HT-29 (cell line): ENCODE results near the gene NBPF19. TPM values are rescaled to one million over a fixed set of nuclear protein-coding genes. Genes with fewer than 3 reads are reported as not detected.
"Not testable (repeated sequence)": the region's sequence is repeated elsewhere in the genome, so short reads cannot be mapped to it uniquely, and the experiment has no call there.

Experiments used
- DNase-seq: peaks from one replicate; pipeline ENCODE4 v3.0.0-alpha.2; 2015; ENCODE audit warnings: low spot score
- total RNA-seq: library from RNA; depleted of rRNA; stranded (reverse); fragments of >200 nt; shearing (Covaris generic); gene quantifications from 2 replicates; pipeline ENCODE4 v1.2.3, GENCODE V29; 2014; rRNA removed

The NBPF19 gene, protein sequence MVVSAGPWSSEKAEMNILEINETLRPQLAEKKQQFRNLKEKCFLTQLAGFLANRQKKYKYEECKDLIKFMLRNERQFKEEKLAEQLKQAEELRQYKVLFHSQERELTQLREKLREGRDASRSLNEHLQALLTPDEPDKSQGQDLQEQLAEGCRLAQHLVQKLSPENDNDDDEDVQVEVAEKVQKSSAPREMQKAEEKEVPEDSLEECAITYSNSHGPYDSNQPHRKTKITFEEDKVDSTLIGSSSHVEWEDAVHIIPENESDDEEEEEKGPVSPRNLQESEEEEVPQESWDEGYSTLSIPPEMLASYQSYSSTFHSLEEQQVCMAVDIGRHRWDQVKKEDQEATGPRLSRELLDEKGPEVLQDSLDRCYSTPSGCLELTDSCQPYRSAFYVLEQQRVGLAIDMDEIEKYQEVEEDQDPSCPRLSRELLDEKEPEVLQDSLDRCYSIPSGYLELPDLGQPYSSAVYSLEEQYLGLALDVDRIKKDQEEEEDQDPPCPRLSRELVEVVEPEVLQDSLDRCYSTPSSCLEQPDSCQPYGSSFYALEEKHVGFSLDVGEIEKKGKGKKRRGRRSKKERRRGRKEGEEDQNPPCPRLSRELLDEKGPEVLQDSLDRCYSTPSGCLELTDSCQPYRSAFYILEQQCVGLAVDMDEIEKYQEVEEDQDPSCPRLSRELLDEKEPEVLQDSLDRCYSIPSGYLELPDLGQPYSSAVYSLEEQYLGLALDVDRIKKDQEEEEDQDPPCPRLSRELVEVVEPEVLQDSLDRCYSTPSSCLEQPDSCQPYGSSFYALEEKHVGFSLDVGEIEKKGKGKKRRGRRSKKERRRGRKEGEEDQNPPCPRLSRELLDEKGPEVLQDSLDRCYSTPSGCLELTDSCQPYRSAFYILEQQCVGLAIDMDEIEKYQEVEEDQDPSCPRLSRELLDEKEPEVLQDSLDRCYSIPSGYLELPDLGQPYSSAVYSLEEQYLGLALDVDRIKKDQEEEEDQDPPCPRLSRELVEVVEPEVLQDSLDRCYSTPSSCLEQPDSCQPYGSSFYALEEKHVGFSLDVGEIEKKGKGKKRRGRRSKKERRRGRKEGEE (N-terminal part only)
- 4.4 and 5.1 TPM in 2 replicates for total RNA-seq

DNA sequence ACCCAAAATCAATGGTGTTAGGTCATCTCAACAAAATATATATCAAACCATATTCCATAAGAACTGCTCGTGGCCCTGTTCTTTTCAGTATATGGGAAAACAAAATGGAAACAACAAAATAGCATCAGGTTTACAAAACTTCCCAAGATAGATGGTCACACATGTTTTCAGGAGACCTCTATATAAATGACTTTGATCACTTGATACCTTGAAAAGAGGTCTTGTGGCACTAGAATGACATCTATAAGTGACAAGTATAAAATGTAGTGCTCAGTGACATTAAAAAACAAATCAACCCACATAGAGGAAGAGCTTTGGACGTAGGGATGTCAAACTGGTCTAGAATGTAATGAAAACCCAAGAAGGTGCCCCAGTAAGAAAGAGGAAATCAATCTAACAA is at the start of gene NBPF19:
Gene NBPF19, plus strand, starts transcription at position 301 of the 400 bp plus-strand sequence. CDS start 888 bp downstream, outside the sequence.
- DNase-seq = not testable (repeated sequence)

DNA sequence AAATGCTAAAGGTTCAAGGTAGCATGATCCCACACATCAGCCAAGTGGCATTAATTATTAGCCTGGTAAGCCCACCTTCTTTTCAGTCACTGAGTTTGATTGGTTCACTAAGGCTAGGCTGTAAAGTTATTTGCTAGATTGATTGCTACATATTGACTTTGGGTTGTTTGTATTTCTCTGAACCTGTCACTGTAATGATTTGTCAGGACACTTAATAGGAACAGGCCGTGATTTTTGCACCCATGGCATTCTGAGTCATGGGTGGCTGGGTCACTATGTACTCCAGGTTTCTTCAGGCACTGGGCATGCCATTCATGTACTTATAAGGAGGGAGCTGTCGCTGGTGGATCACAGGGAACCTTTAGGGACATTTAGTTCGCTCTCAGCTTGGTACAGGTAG is 46.5 kb upstream of the NBPF19 start:
- DNase-seq = peak; percentile 1

DNA sequence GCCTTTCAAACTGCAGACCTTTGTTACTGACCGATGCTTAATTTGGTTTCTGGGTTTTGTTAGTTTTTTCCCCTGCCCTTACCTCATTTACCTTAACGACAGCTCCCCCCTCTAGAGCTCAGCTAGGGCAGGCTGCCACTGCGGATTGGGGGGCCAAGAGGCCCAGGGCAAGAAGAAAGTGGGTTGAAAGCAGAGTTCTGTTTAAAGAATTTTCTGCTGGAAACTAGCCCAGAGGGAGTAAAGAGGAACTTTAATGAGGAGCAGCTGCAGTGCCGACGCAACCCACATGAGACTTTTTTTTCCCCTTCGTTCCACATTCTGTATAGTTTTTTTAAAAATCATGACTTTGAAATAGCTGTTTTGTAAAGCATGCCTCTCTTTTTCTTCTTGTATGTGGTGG is 29.4 kb upstream of the NBPF19 start:
- DNase-seq = not testable (repeated sequence)

DNA sequence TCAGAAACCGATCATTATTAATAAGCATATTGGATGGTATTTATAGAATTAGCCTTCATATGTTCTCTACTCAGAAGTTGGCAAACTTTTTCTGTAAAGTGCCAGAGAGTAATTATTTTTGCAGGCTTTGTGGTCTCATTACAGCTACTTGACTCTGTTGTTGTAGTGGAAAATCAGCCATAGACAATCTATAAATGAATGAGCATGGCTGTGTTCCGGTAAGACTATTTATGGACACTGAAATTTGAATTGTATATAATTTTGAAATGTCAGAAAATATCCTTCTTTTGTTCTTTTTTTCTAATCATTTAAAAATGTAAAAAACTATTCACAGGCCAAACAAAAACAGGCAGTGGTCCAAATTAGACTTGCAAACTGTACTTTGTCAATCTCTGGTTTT is 22.6 kb upstream of the NBPF19 start:
- not testable (repeated sequence) for DNase-seq

DNA sequence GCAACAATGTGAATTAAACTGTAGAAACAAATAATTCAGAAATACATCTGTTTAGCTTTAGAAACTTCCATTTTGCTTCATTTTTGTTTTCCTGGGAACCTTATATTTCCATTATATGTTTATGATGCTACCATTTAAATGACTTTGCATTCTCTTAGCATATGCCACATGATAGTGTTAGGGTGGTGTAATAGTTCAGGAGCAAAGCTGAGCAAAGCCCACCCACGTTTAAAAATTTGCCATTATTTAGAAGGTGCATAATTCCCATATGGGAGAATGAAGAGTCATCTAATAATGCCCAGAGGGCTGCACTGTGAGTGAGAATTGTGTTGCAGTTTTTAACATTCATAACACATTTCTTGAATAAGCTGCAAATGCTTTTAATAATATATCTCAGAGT is 22.2 kb upstream of the NBPF19 start:
- not testable (repeated sequence) for DNase-seq

DNA sequence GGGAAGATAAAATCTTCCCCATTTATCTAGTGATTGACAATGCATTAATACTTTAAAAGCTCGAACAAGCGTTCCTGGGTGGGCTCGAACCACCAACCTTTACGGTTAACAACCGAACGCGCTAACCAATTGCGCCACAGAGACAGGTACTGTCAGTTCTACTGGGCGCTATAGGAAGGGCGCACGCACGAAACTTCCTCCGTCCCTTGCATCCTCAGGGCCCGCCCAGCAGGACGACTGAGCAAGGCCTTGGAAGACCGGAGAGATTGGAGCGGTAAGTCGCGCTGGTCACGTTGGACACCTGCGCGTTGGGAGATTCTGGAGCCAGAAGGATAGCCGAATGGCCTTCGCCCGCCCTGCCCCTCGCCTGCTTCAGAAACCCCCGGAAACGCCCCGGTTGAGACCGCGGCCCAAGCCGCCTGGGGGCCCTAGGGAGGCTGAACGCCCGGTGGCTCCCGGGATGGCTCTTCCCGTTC is 83.5 kb downstream of the NBPF19 start:
- DNase-seq = peak; percentile 75

DNA sequence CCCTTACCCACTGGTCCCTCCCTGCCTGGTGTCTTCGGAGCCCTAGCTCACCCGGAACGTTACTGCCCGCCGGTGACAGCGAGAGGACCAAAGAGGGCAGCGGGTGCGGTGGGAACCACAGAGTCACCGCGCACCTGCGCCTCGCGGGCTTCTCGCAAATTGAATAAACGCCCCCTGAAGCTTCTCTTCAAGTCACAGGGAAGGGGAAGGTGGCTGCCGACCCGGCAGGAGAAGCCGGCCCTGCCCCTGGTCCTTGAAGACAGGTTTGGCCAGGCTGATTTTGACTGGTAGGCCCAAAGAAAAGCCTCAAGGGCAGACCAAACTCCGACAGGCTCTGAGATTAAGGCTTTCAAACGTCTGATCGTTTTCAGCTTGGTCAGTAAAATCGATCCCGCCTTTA is 87.0 kb downstream of the NBPF19 start:
- DNase-seq = not testable (repeated sequence)

DNA sequence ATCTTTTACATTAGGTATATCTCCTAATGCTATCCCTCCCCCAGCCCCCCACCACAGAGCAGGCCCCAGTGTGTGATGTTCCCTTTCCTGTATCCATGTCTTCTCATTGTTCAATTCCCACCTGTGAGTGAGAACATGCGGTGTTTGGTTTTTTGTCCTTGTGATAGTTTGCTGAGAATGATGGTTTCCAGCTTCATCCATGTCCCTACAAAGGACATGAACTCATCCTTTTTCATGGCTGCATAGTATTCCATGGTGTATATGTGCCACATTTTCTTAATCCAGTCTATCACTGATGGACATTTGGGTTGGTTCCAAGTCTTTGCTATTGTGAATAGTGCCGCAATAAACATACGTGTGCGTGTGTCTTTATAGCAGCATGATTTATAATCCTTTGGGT is 90.6 kb downstream of the NBPF19 start:
- DNase-seq = not testable (repeated sequence)

DNA sequence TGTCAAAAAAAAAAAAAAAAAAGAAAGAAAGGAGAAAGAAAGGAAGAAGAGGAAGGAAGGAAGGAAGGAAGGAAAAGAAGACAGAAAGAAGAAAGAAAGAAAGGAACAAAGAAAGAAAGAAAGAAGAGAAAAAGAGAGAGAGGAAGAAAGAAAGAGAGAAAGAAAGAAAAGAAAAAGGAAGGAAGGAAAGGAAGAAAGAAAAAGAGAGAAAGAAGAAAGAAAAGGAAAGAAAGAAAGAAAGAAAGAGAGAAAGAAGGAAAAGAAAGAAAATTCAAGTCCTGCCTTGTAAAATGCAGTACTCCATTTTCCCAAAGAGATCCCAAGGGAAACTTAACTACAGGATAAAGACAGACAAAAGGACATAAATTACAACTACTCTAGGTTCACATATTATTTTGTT is 97.9 kb downstream of the NBPF19 start:
- not testable (repeated sequence) for DNase-seq

DNA sequence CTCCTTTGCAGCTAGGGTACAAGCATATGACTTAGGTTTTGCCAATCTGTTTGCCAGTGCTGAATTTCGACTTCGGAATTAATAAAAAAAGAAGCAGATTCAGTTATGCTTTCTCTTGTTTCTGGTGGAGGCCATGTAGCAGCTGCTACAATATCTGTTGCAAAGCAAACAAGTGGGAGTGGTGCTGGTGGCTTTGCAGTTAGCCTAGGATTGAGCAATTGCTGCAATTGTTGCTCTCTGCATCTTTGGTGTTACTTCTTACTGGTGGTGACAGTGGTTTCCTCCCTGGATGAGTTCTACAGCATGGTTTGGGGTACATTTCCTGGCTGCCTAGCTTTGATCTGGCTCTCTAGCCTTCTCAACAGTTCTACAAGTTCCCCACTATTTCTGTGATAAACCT is 110.7 kb downstream of the NBPF19 start:
- DNase-seq = not testable (repeated sequence)

Other genes with a start within 250 kb of the NBPF19 start
- not detected in 2 replicates for gene PPIAL4C, start 108.8 kb downstream of the NBPF19 start, total RNA-seq